GM18909 (cell line): Measurements from ENCODE around the gene CDAN1.

Experiments
- ATAC-seq: cut with Tn5 transposase; IDR thresholded peaks from one replicate; pipeline ENCODE4 v1.9.1; 2021; ENCODE audit warnings: mild to moderate bottlenecking; ENCODE audit not compliant: unreplicated experiment, poor library complexity

Gene CDAN1

DNA sequence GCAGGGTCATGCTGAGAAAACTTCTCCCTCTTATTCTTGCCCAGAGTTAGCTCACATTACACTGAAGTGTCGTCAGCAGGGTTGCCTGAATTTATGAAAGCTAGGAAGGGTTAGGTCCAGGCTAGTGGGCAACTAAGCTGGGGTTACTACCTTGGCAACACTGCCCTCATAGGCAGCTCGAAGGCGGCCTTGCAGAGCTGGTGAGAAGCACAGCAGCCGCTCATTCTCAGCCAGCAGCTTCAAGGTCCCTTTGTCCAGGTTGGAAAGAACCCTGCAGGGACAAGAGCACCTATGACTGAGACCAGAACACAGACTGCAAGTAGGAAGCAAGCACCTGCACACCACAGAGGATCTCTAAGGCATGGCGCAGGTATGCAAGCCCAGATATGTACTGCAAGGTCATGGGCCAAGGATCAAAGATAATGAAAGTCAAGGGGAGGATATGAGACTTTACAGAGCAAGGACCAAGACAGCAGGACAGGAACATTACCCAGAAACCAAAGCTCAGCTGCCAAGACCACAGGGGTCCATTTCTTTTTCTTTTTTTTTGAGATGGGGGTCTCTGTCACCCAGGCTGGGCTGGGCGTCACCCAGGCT lies 2.8 kb downstream of the CDAN1 start:
- no peak for ATAC-seq

DNA sequence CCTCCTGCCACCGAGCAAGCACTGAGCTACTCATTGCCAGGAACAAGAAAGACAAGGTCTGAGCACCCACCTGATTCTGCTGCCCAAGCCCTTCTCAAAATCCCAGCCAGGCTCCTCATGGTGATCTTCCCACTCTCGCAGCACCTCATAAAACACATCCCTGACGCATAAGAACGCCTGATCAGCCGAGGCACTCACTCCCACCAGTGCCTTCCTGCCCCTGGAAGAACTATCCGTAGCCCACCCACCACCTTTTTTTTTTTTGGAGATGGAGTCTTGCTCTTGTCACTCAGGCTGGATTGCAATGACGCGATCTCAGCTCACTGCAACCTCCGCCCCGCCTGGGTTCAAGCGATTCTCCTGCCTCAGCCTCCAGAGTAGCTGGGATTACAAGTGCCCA lies 3.9 kb downstream of the CDAN1 start:
- ATAC-seq = no peak

DNA sequence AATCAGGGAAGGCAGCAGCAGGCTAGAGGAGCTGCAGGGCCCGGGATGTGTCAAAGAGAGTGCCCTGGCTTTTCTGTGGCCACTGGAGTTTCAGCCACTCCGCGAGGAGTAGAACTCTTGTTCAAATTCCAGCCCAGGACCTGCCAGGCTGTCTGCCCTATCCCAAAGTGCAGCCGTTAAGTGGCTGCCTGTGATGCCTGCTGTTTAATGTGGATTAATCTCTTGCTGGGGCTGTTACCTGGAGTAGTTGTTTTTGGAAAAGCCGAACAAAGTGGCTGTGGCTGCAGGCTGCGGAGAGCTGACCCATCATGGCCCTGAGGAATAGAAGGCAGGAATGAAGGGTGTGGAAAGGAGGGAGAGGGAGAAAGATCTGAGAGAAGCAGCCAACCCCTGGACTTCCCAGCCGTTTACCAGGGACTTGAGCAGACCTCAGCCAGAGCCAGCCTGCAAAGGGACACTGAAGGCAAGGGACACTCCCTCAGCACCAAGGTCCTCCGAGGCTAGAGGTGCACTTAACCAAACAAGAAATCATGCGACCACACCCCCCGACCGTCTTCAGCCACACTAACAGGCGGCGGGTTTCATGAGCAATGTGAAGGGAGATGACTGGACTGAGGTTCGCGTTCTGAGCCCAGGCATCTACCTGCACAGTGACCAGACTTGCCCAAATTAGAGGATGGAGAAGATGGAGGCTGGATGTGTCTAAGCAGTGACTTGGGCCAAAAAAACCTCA lies 4.7 kb downstream of the CDAN1 start:
- ATAC-seq = no peak

DNA sequence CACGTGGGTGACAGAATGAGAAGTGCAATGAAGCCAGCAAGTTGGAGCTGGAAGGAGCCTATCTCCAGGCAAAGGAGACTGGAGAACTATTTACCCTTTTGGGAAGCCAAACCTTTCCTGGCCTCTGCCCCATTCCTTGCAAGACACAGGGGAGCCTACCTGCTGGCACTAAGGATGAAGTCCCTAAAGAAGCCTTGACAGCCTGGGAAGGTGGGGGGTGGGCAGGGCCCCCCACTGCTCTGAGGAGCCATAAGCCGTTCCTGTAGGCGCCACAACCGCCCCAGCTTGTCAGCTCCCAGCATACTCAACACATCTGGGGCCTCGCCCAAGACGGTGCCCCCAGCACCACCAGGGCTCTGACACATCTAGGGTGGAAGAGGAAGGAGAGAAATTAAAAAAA lies 5.5 kb downstream of the CDAN1 start:
- ATAC-seq = no peak

DNA sequence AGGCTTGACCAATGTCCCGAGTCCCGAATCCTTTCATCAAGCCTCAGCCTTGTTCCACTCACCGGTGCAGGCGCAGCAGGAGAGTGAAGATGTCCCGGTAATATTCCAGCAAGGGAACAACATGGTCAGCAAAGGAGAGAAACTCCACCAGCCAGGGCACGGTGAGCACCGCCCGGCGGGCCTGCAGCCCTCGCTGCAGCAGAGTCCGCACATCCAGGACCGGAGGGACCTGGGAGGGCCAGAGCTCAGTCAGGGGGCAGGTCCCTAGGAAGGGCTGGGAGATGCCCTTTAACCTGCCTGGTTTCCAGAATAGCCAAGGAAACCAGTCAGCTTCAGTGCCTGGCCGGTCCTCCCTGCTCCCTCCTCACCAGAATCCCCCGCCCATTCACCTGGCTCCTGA lies 6.4 kb downstream of the CDAN1 start:
- no peak for ATAC-seq

DNA sequence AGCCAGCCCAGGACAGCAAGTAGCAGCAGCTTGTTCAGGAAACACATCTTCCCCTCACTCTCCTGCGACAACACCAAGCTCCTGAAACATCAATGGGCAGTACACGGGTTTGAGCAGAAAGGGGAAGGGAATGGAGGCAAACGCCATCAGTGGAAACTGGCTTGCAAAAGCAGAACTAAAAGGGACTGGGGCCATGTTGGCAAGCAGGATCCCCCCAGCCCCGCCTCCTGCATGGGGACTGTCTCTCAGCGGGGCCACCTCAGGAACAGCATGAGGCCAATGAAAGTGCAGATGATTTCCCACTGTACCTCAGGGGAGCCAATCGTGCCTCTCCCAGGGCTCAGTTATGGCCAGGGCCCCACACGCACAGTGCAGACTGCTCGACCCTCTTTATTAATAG lies 6.8 kb downstream of the CDAN1 start:
- no peak for ATAC-seq

DNA sequence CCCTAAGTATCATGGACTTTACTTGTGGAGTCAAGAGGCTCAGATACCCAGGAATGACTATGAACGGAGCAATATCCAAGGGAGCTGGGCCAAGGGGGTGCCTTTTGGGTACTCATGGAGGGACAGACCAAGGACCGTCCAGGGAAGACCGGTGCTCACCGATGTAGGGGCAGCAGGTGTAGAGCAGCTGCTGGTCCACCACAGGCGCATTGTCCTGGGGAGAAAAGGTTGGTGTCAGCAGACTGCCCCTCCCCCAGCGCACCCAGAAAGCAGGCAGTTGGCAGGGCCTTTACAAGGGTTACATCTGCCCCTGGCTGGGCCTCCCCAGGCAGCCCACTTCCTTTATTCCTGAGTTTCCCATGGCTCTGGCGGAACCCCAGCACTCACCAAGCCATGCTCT lies 7.5 kb downstream of the CDAN1 start:
- no peak for ATAC-seq

DNA sequence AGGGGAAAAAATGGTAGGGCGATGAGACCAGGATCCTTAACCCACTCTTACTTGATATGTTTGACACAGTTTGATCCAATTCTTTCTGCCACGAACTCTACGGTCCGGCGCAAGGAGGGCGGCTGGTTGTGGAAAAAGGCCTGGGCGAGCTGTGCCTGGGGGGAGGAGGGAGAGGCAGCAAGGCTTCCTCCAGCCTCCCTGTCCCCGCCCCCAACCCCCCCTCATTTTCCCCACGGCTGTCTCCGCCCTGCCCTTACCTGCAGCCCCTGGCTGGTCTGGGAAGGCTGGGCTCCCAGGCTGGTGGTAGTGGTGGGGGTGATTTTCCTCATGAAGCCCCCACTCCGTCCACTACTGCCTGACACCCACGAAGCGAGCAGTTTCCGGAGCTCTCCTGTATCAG lies 8.0 kb downstream of the CDAN1 start:
- no peak for ATAC-seq

DNA sequence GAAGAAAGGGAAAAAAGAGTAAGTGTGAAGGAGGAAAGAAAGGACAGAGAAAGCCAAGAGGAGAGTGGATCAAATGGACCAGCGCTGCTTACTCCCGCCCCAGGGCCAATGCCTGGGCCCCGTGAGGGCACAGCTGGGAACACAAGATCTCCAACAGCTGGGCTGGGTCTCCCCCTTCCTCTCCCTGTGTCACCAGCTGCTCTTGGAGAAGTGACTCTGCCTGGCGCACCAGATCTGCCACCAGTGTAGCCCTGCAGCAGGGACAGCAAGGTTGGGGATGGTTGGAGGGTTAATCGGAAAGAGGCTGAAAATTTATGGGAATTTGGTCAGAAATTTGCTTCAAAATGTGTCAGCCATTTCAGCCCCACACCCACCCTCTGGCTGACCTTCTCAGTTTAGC lies 8.4 kb downstream of the CDAN1 start:
- no peak for ATAC-seq

DNA sequence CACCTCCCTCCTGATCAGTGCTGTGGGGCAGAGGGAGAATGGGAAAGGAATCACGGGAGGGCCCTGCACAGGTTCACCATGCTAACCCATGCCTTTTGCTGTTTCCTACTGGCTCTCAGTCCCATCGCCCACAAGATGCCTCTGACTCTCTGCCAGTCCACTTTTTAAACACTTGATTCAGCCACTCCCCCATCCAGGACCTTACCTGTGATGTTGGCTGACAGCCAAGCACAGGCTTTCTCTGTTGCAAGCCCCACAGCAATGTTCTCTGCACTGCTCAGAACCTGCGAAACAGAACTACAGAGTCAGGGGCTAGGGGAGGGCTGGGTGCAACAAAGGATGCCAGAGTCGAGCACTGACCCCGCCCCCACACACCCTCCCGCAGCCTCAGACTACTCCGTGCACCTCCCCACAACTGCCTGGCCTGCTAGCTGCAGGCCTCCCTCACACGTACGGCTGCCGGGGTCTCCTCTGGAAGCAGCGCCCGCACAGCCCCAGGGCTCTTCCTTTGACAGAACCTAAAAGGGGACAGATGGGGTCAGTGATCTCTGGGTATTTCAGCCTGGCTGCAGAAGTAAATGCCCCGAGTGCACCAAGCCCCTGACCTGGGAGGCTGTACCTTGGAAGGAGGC lies 9.1 kb downstream of the CDAN1 start:
- no peak for ATAC-seq

DNA sequence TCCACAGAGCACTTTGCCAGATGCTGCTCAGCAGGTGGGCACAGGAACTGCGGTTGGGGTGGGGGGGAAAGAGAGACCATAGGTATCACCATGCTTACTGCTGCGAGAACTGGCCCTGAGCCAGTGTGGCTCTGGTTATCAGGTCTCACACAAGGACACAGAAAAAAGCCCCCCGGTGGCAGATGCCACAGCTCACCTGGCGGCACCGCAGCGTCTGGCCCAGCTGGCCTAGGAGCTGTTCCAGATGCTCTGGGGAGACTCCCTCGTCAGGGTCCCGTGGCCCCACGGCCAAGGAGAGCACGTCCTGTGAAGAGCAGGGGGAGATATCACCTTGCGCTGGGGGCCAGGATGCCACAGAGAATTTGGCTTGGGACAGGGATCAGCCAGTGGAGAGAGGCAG lies 10.8 kb downstream of the CDAN1 start:
- ATAC-seq = no peak

DNA sequence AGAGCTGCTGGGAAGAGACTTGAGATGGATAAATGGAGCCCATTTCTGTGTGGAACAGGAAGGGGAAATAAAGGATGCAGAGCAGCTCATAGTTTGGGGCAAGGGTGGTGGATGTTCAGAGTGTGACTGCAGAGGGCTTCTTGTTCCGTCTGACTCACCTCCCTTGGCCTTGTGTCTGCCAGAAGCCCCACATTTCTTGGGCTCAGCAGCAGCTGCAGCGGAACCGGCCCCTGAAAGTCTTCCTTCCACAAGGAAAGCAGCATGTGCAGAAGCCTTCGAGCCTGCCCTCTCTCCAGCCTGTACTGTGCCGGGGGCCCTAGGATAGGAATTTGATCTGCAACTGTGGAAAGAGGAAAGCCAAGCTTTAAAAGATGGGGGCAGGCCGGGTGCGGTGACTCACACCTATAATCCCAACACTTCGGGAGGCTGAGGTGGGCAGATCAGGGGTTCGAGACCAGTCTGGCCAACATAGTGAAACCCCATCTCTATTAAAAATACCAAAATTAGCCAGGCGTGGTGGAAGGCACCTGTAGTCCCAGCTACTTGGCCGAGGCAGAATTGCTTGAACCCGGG lies 11.5 kb downstream of the CDAN1 start:
- ATAC-seq = no peak

DNA sequence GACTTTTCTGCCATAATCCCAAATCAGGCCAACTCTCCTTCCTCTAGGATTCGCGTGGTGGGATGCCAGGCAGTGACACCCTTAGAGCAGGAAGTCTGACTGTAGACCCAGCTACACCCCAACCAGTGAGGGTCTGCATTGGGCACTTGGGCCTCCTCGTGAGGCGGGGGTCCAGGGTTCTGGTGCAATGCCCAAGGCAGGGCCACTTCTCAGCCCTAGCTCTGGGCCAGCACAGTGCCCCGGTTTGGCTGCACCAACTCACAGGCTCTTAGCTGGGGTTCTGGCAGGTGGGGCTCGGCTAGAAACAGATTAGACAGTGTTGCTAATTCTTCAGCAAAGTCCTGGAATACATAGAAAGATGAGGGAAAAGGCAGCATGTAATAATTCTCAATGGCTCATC lies 12.7 kb downstream of the CDAN1 start:
- no peak for ATAC-seq

DNA sequence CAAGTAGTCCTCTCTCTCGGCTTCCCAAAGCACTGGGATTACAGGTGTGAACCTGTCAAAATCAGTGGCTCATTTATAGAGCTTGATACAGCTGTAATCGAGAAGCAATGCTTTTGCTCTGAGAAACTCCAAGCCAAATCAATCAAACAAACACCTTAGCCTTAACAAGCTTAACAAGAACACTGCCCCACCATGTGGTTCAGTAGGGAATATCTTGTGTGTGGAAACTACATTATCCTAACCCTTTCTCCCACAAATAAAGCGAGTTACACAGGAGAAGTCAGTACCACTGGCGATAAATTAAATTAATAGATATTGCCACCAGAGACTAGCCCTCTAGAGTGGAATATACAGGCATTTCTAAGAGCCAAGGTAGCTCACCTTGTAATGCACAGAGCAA lies 13.9 kb downstream of the CDAN1 start:
- no peak for ATAC-seq

DNA sequence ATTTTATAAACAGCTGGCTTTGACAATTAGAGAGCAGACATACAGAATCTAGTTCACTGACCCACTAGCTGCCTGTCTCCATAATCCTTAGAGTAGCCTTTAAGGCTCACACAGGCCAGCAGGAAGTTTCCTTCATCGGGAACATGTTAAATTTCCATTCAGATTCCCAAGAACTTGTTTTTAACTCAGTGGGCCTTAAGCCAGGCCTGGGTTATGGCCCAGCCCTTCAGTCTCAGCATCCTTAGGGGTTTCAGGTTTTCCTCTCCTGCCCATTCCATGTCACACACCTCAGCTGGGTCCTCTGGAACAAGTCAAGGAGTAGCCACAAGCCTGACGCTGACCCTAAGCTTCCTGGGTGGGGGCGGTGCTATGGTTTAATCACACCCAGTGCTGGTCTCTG lies 15.0 kb downstream of the CDAN1 start:
- ATAC-seq = no peak

DNA sequence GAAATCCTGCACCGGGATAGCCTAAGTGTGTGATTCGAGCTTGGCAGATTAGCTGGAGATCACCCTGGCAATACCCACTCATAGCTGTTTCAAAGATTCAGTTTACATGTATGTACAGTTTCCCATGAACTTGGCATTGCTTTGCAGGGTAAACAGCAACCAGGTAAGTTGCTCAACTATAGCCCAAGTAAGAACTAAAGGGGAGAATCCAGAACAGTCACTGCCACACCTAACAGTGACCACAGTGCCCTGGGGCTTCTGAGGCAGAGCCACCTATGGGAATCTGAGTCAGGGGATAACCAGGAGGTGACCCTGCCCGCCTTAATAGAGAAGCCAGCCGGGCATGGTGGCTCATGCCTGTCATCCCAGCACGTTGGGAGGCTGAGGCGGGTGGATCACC lies 15.9 kb downstream of the CDAN1 start:
- no peak for ATAC-seq

DNA sequence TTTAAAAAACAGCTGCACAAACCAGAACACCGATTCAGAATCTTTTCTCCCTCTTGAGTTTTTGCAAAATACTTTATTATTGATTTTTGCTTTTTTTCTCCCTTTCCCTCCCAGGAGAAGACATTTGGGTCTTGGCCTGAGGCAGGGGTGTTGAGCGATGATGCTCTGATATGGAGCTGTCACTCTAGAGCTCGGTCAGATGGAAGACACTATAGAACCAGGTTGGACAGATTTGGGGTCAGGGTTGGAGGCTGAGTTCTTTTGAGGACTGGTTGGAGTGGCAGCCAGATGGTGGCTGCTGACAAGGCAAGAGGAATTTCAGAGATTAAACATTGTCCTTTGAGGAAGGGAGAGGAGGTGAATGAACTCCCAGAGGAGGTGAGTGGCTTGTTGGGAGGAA lies 16.9 kb downstream of the CDAN1 start:
- no peak for ATAC-seq

DNA sequence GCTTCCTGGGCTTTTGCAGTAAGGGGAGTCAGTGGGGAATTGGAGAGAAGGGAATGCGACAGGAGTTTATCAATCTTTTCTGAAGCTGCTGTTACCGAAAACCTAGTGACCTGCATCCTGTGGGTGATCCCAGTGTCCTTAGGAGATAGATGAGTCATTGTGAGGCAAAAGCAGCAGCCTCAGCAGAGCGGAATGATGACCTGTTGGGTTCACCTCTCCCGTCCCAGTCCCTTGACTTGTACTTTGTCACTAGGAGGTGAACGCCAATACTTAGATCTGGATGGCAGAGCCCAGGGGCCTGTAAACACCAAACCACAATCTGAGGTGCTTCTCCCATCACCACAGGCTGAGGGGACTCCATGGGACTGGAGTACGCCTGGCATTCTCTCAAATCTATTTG lies 17.9 kb downstream of the CDAN1 start:
- no peak for ATAC-seq

DNA sequence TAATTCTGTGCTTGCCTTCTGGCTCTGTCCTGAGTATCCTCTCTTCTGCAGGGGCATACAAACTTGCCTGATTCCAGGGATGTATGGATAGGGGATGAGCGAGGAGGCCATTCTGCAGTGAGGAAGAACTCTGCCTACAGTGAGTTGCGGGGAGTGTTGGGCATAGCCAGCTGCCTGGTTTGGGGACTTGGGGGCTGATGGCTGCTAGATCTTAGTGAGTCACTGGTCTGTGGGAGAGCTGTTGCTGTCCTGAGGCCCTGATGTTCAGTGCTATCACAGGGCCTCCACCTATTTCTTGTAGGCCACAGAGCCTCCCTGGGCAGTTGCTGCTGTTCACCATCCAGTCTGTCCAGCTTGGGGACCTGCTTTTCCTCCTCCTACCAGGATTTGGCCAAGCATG lies 20.3 kb downstream of the CDAN1 start:
- ATAC-seq = no peak

DNA sequence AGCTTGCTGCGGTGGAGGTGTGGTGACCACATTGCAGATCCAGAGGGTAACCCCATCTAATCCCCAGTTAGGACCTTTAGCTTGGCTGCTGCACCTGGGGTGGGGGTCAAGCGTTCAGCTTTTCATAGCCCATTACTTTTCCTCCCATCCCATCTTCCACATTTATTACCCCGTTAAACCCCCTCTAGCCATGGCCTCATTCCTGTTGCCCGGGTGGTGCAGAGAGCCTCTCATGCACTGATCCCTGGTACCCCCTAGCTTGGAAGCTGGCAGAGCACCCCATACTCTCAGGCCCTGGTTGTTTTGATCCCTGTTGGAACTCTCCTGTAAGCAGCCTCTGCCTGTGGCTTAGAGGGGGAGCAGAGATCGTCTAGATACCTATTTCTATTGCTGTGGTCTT lies 20.8 kb downstream of the CDAN1 start:
- no peak for ATAC-seq

DNA sequence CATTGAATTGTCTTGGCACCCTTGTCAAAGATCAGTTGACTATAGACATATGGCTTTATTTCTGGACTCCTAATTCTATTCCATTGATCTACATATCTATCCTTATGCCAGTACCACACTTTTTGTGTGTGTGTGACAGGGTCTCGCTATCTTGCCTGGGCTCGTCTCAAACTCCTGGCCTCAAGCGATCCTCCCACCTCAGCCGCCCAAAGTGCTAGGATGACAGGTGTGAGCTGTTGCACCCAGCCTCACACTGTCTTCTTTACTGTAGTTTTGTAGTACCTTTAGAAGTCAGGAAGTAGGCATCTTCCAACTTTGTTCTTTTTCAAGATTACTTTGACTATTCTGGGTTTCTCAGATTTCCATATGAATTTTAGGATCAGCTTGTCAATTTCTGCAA lies 24.3 kb downstream of the CDAN1 start:
- no peak for ATAC-seq

DNA sequence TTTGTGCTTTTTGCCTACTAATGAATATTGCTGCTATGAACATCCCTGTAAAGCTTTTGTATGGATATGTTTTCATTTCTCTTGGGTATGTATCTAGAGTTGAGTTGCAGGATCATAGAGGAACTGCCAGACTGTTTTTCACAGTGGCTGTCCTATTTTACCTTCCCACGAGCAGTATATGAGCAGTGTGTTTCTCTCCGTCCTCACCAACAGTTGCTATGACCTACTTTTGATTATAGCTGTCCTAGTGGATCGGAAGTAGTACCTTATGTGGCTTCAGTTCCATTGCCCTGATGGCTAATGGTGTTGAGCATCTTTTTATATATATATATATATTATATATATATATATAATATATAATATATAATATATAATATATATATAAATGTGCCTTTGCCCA lies 25.2 kb downstream of the CDAN1 start:
- no peak for ATAC-seq
